Germinal center (tissue), 1 donor: ENCODE data around the gene PPDPF.

ENCODE experiments used
- DNase-seq: peaks from one replicate; pipeline ENCODE4 v3.0.0; 2012; ENCODE audit warnings: mixed read lengths, low spot score

The PPDPF gene

DNA sequence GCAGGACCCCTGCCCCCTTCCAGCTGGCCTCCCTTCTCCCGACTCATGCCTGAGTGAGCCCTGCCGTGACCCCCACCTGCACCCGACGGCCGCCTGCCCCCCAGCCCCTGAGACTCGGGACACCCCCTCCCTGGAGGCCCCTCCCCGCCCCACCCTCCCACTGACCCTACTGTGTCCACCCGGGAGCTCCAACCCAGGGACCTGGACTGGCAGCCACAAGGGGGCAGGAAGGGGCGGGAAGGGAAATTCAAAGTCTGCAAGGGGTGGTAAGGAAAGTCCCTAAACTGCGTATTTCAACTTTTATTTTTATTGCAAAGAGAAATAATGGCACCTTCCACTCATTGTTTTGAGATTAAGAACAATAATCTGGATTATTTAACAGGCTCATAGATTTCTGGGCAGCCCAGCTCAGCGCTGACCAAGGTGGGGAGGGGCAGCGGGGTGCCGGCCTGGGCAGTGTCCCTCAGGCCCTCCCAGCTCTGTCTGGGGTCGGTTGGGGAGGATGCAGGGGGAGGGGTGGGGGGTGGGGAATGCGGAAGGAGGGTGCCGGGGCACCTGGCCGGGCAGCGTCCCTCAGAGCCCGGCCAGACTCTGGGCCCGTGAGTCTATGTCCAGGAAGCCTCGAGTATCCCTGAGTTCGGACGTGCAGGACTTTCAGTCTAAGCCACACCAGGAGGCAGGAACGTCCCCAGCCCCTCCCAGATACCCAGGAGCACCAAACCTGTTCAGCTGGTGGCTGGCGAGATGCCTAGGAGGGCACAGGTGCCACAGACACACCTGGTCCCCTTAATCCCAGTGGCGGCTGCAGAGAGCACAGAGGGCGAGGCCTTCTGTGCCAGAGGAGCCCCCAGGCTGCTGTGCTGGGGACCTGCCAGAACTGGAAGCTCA lies 17.9 kb downstream of the PPDPF start:
- no peak for DNase-seq

DNA sequence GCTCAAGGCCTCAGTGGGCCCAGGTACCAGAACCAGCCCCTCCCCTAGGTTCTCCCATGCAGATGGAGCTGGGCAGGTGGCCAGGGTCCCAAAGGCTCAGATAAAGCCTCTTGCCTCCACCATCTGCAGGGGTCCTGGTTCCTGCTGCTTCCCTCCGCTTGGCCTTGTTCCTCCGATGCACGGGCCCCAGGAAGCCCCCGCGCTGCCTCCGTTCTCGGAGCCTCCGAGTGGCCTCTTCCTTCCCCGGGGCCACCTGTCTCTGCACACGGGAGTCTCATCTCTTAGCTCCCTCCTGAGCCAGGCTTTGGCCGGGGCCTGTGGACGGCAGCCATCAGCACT lies 18.5 kb downstream of the PPDPF start:
- no peak for DNase-seq

DNA sequence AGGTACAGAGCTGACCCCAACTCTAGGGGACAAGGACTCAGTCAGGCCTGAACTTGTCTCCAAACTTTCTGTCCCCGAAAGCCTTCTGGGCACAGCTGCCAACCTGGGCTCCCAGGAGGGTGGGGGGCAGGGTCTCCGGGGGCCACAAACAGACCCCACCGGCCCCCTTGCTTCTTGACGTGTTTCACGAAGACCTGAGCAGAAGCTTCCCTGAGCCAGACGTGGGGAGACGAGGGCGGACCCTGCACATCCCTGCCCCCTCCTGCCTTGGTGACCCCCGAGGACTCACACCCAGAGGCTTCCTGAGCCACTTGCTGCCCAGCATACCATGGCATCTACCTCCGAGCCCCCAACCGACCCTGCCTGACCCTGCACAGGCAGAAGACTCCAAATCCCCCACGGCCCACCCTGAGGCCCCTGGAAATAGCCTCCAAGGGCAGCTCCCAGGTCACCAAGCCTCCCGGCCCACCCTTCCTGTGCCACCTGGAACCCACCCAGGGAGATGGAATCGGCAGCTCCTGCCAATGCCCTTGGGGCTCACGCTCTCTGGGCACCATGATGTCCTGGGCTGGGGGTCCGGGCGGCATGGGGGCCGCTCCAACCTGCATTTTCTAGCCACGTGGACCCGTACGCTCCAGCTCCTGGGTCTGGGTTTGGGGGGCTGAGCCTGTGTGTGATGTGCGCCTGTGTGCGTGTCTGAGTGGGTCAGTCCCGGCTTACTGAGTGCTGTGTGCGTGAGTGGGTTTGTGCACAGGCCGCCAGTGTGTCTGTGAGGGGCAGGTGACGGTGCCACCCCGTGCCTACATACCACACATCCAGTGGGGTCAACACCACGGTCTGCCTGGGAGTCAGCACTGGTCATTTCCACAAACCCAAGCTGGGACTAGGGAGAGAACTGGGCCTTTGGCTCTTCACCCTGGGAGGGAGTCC lies 19.1 kb downstream of the PPDPF start:
- DNase-seq, result no peak

DNA sequence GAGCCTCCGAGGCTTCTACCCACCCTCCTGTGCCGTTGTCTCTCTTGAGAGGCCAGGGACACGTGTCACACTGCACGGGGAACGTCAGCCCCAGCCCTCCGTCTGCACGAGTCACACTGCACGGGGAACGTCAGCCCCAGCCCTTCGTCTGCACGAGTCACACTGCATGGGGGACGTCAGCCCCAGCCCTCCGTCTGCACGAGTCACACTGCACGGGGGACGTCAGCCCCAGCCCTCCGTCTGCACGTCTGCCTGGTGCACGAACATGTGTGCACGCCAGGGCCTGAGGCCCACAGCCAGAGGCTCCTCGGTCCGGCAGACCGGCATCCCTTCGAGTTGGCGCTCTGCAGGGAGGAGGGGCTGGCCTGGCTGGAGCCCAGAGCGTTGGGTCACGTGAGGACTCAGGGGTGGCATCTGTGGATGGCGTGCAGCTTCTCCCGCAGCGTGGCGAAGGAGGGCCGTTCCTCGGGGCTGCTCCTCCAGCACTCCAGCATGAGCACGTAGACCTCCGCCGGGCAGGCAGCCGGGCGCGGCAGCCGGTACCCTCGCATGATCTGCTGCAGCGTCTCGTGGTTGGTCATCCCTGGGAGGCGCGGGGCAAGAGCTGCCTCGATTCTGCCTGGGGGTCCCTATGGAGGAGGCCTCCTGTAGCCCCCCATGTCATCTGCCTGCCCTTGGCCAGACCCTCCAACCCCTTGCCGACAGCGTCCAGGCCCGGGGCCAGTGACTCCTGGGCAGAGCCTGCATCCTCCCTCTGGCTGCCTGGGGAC lies 20.0 kb downstream of the PPDPF start:
- no peak for DNase-seq

DNA sequence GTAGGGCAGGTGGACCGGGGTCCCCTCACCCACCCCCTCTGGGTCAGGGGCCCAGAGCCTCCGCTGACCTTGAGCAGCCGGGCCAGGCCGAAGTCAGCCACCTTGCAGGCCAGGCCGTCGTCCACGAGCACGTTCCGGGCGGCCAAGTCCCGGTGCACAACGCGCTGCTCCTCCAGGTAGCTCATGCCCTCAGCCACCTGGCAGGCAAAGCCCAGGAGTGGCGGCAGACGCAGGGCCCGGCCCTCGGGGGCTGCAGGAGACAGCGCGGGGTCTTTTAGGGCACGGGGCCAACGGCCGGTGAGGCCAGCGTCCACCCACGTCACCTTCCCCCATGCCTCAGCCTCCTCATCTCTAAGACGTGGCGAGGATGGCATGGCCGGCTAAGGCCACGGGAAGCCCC lies 20.8 kb downstream of the PPDPF start:
- no peak for DNase-seq

DNA sequence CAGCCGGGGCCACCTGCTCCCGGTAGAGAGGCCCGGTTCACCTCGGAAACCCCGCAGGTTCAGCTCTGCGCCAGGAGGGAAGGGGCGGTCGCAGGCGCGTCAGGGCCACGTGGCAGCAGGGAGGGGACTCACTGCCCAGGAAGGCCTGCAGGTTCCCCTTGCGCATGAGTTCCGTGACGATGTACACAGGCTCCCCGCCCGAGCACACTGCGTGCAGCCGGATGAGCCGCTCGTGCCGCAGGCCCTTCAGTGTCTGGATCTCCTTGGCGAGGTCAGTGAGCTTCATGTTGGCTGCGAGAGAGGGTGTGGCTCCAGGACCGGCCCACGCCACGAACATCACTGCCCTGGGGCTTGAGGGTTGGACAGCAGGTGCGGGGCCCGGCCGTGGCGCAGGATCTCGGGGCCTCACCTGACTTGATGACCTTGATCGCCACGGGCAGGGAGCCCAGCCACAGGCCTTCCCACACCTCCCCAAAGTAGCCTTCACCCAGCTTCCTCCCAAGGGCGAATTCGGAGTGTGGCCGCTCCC lies 21.5 kb downstream of the PPDPF start:
- peak; percentile 36 for DNase-seq

DNA sequence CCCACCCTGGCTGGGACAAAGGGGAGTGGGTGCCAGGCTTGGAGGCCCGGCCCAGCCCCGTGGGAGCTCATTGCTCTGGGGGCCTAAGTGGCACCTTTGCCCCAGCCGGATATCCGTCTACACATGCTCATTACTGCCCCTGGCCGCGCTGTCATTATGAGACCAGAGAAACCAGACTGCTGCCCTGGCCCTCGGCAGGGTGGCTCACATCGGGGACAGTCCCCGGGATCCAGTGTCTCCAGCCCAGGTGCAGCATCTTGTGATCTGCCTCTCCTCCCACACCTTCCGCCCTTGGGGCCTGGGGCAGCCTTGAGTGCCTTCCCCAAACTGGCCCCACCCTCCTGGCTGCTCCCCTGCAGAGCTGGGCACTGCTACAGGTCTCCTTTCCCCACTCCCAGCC lies 22.1 kb downstream of the PPDPF start:
- peak; percentile 76 for DNase-seq

DNA sequence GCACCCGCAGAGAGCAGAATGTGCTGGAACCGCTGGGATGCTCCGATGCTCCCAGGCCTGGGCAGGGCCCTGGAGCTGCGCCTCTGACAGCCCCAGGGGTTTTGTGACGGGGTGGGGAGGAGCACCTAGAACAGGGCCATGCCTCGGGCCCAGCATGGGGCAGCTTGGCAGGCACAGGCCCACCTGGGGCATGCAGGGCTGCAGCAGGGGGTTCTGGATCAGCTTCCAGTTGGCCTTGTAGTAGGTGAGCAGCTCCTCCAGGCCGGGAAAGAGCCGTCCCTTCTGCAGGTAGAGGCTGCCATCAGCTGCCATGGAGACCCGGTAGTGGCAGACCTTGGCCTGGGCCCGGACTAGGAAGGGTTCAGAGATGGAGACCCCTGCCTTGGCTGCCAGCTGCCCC lies 22.6 kb downstream of the PPDPF start:
- DNase-seq, result no peak

DNA sequence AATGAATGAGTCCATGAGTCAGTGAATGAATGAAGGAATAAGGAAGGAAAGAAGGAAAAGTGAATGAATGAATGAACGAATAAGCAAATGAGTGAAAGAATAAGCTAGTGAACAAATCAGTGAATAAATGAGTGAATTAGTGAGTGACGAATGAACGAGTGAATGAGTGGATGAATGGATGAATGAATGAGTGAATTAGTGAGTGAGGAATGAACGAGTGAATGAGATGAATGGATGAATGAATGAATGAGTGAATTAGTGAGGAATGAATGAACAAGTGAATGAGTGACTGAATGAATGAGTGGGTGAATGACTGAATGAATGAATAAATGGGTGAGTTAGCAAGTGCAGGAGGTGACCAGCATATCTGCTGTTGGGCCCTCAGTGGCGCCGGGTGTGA lies 23.2 kb downstream of the PPDPF start:
- DNase-seq, result no peak

DNA sequence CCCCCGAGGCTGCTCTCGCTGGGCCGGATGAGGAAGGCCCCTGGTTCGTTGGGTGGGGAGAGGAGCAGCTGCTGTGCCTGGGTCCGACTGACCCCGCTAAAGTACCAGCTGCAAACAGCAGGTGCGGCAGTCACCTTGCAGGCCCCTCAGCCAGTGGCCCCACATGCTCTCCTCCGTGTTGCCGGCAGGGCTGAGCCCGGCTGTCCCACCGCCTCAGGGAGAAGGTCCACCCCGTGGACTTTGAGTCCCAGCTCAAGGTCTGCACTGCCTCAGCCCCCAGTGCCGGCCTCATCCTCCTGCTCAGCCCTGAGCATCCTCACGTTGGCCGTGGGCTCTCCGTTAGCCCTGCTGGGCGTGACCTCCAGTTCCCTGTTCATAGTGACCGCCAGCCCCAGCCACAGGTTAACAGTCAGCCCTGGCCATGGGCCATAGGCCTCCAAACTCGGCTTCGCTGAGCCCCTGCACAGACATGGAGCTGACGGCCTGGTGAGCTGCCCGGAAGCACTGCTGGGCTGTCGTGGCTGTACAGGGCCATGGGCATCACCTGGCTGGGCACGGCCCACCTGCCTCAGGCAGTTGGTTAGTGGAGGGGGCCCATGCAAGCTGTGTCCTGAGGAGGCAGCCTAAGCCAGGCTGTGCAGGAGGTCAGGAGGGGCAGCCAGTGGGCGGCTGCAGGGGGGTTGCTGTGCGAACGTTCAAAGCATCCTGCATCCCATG lies 23.8 kb downstream of the PPDPF start:
- no peak for DNase-seq

DNA sequence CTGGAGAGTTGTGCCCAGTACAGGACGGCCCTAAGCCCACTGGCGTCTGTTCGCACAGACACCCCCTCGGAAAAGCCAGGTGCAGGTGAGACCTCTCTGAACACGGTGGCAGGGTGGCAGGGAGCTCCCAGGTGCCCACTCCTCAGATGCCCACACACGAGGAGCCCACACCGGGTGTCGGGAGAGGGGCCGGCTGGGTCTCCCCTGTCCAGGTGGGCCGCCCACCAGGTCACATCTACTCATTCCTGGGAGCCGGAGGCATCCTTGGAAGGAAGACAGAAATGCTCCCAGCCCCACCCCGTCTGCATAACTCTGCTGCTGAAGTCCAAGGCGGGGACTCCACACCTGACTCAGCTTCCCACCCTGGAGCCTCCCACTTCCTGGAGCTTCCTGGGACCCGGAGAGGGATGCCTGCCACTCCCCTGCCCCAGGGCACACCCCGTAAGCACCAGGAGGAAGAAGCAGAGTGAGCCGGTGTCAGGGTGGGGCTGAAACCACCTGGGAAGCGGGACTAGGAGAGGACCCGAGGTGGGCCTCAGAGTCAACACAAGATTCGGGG lies 24.5 kb downstream of the PPDPF start:
- DNase-seq, result no peak

DNA sequence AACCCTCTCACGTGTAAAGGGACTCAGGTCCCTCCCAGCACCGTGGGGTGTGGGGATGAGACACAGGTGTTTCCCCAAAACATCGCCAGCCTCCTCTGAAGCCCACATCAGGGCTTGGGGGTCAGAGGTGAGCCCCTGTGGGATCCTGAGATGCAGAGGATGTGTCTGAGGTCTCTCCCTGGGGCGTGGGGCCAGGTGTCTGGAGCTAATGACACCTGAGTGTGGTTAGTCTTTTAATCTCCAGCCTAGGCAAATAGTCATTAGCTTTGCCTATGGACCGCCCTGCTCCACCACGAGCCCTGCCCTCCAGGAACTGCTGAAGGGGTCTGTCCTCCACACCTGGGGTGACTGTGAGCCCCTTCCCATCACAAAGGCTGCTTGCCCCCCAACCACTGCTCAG lies 25.2 kb downstream of the PPDPF start:
- peak; percentile 47 for DNase-seq

DNA sequence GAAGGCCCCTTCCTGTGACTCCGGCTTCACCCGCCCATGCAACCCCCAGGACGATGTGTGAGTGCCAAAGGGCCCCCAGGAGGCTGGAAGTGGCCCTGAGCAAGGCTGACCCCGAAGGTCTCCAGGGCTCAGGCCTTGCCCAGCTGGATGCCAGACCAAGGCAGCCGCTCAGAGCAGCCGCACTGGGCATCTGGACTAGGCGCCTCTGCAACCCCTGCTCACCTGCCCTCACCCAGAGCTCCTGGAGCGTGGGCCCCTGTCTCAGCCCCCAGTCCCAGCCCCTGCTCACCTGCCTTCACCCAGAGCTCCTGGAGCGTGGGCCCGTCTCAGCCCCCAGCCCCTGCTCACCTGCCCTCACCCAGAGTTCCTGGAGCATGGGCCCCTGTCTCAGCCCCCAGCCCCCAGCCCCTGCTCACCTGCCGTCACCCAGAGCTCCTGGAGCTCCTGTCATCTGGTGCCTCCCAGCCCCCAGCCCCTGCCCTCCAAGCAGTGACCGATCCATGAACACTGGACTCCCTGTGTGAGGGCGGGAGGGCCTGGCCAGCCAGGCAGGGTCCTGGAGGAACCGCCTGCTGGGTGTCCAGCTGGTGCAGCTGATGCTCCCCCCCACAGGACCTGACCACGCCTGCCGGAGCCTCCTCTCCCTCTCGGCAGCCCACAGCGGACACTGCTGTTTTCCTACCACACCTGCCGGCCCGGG lies 25.8 kb downstream of the PPDPF start:
- DNase-seq, result no peak

DNA sequence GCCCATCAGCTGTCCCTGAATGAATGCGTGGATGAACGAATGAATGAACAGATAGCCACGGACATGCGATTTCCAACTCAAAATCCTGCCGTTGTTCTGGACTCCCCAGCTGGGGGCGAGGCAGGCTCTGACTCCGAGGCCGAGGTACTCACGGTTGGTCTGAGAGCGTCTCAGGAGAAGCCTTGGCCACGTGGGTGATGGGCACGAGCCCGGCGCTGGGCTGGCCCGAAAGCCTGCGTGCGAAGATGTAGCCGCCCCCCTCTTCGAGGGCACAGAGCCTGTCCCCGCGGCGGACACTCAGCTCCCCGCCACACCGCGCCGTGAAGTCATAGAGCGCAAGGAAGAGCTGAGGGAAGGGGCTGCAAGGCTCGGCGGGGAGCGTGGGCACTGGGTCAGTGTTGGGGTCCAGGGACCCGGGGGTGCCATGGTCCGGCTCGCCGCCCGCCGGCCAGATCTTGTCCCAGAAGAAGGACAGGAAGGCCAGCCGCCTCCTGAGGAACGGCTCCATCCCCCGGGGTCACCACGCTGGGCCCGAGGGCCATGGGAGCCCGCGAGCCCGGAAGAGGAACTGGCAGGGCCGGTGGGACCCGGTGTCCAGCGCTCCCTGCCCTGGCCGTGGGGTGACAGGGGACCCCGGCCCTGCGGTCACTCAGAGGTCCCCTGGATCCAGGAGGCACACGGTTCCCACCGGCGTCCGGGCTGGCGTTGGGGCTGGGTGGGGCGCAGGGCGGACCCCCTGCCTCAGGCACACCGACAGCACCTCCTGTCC lies 26.6 kb downstream of the PPDPF start:
- no peak for DNase-seq

DNA sequence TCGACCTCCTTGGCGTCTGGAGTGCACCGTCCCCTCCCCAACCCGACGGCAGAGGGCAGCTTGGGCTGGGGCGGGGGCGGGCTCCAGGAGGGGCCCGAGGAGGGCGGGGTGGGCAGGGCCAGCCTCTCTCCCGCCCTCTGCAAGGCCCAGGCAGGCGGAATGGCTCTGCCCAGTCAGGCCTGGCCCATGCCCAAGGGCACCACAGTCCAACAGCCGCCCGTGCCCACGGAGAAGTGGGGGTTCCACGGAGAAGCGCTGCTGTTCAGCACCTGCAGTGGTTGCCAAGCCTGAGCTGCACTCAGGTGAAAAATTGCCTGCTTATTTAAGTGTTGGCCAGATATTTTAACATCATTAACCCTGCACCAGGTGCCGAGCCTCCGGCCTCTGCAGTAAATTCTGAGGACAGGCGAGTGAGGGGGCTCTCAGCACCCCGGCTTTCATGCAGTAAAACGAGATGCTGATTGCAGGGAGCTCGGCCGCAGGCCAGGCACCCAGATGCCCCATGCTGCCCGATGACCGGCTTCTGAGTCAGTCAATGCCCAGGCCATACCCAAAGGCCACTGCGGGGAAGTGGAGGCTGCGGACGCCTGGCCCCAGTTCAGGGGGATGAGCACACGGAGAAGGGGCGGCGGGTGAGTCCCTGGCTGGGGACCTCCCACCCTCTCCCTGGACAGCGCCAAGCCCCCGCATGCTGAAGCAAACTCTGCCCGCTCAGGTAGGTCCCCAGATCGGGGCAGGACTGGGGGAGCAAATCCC lies 27.3 kb downstream of the PPDPF start, which contains the start of gene SRMS:
Gene SRMS, minus strand, starts transcription at position 25 of the 756 bp plus-strand sequence. CDS start 286 bp downstream, outside the sequence.
- DNase-seq, result no peak

DNA sequence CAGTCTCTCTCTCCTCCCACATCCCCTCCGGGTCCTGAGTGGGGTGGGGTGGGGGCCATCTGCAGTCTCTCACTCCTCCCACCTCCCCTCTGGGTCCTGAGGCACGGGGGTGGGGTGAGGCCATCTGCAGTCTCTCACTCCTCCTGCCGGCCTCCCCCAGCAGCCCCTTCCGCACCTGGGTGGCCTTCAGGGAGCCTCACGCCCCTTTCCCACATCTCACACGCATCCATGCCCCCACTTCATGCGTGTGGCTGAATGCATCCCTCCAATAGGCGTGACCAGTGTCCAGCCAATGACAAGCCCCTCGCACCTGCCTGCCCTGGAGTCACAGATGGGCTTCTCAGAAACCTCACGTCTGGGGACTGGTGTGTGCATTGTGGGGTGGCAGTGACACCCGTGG lies 28.0 kb downstream of the PPDPF start:
- no peak for DNase-seq

DNA sequence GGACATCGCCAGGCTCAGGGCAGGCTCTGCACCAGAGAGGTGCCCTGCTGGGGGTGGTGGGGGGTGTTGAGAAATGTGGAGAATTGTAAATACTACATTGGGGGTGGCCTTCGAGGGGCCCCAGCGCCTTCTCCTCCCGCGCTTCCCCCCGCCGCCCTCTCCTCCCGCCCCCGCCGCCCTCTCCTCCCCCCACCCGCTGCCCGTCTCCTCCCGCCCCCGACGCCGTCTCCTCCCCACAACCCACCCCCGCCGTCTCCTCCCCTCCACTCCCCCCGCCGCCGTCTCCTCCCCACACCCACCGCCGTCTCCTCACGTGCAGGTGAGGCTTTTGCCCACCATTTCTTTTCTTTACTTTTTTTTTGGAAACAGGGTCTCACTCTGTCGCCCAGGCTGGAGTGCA lies 28.5 kb downstream of the PPDPF start:
- DNase-seq, result no peak

DNA sequence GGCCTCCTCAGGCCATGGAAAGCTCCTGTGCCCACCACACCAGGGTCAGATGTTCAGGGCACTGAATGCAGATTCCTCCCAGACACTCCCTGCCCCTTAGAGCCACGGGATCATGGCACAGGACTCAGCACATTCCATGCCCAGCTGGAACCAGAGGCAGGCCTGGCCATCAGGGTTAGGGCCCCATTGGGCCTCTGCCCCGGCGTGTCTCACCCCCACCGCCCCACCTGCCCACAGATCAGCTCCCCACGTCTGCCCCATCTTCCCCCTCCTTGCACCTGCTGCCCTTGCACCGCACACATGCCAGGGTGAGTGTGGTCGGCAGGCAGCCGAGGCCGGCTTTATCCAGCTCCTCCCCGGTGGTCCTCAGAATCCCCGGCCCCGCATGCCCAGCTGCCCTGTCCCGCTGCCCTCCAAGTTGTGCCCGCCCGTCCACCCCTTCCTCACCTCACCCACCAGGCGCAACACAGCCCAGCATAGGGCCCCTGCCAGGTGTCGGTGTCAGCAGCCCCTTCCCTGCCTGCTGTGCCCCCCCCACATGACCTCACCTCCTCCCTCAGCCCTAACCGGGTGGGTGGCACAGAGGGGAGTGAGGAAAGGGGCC lies 29.2 kb downstream of the PPDPF start:
- DNase-seq, result no peak
